Stimulated activated CD4-positive, alpha-beta T cell treated with anti-CD3 and anti-CD28 coated beads, Interleukin-15, amount 100 ng/mL, for 48 hours (primary cell): ENCODE data around the gene HNRNPF.
"Not testable (repeated sequence)": the region's sequence is repeated elsewhere in the genome, so short reads cannot be mapped to it uniquely, and the experiment has no call there.

Experiments used
- DNase-seq, 2 donors: peaks; one replicate each; pipeline ENCODE4 v3.0.0-alpha.2; 2020; ENCODE audit warnings: low read depth in 2 of 2

The HNRNPF gene

DNA sequence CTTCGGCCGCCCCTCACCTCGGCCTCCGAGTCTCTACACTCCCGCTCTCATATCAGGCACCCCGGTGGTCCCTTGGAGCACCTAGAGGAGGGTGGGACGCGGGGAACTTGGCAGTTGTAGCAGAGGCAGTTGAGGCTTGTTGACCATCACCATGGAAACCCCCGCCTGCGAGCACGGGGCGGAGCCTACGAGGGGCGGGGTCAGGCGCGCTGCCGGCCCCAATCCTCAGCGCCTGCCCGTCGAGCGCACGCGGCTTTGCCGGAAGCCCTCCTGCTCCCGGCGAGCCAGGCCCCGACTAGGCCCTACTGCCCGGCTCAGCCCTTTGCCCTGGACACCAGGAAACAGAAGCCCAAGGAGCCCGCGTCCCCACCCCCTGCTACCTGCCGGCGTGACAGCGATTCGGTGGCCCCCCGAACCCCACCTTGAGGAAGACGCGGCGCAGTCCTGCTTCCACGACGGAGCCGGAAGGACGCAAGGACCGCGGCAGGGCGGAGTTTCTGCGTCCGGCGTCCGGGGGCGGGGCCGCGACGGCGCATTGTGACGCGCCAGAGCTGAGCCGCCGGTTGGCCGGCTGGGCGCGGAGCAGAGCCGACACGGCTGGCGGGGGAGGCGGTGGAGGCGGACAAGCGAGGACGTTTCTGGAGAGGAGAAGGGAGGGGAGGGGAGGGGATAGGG lies at the start of gene HNRNPF:
Gene HNRNPF, minus strand, starts transcription at position 477 of the 675 bp plus-strand sequence. CDS start 21,302 bp downstream, outside the sequence.
- peak; percentile 89 to 93 for DNase-seq

GRCh38 chr10:43458227-43458626 lies 49.2 kb upstream of the HNRNPF start:
- DNase-seq, result no peak

DNA sequence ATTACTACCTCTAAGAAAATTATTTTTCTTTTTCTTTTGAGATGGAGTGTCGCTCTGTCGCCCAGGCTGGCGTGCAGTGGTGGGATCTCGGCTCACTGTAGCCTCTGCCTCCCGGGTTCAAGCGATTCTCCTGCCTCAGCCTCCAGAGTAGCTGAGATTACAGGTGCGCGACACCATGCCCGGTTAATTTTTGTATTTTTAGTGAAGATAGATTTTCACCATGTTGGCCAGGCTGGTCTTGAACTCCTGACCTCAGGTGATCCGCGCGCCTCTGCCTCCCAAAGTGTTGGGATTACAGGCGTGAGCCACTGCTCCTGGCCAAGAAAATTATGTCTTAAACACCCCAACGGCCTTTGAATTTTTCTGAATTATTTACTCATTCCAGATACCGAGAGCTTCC lies 47.6 kb upstream of the HNRNPF start:
- DNase-seq, result not testable (repeated sequence)

DNA sequence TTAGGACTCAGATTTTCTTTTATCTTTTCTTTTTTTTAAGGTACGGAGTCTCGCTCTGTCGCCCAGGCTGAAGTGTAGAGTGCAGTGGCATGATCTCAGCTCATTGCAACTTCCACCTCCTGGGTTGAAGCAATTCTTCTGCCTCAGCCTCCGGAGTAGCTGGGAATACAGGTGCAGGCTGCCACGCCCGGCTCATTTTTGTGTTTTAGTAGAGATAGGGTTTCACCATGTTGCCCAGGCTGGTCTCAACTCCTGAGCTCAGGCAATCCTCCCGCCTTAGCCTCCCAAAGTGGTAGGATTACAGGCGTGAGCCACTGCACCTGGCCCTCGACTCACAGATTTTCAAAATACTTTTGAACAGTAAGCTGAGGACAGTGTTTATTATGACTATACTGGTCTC lies 45.0 kb upstream of the HNRNPF start:
- not testable (repeated sequence) for DNase-seq

DNA sequence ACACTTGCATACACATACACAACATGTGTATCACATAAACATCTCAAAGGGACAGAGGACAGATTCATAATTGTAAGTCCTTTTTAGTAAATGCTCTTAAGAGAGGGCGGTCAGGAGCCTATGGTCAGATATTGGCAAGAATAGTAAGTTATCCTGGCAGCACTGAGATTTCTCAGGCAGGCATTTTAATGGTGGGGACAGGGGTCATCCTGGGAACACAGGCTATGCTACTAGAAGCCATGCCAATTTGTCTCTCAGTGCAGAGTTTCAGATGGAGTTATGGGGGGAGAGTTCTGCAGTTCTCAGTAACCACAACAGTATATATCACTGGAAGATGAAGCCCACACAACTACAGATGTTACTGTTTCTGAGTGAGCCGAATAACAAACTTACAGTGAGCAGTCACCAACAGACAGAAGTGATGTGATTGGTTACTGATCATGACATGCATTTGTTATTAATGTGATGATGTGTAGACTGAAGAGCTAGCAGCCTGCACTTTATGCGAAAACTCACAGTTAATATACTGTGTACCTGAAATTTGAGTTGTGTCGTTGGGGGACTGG lies 44.4 kb upstream of the HNRNPF start:
- DNase-seq, result no peak

GRCh38 chr10:43452356-43452914 lies 43.4 kb upstream of the HNRNPF start:
- DNase-seq, result no peak

- no peak for DNase-seq
Measured at GRCh38 chr10:43448742-43449141, 39.8 kb upstream of the HNRNPF start.

DNA sequence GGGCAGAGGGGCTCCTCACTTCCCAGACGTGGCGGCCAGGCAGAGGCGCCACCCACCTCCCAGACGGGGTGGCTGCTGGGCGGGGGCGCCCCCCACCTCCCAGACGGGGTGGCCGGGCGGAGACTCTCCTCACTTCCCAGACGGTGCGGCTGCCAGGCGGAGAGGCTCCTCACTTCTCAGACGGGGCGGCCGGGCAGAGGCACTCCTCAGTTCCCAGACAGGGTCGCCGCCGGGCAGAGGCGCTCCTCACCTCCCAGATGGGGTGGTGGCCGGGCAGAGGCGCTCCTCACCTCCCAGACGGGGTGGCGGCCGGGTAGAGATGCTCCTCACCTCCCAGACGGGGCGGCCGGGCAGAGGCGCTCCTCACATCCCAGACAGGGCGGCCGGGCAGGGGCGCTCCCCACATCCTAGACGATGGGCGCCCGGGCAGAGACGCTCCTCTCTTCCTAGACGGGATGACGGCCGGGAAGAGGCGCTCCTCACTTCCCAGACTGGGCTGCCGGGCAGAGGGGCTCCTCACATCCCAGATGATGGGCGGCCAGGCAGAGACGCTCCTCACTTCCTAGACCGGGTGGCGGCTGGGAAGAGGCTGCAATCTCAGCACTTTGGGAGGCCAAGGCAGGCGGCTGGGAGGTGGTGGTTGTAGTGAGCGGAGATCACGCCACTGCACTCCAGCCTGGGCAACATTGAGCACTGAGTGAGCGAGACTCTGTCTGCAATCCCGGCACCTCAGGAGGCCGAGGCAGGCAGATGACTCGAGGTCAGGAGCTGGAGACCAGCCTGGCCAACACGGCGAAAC lies 37.4 kb upstream of the HNRNPF start:
- DNase-seq, result not testable (repeated sequence)

DNA sequence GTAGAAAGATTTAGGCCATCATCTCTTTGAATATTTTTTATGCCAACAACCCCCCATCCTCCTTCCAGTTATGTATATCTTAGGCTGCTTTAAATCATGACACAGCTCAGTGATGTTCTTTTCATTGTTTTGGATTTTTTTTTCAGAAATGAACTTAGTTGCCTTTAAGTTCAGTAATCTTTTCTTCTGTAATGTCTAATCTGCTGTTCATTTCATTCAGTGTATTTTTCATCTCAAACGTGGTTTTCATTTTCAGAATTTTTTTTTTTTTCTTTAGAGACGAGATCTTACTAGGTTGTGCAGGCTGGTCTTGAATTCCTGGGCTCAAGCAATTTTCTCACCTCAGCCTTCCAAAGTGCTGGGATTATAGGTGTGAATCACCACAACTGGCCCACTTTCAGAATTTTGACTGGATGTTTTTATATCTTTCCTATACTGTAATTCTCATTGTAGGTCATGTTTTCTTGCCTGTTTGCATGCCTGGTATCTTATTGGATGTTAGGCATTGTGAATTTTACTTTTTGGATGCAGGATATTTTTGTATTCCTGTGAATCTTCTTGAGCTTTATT lies 36.0 kb upstream of the HNRNPF start:
- DNase-seq, result no peak

- DNase-seq, result no peak
Measured at GRCh38 chr10:43444323-43444722, 35.3 kb upstream of the HNRNPF start.

DNA sequence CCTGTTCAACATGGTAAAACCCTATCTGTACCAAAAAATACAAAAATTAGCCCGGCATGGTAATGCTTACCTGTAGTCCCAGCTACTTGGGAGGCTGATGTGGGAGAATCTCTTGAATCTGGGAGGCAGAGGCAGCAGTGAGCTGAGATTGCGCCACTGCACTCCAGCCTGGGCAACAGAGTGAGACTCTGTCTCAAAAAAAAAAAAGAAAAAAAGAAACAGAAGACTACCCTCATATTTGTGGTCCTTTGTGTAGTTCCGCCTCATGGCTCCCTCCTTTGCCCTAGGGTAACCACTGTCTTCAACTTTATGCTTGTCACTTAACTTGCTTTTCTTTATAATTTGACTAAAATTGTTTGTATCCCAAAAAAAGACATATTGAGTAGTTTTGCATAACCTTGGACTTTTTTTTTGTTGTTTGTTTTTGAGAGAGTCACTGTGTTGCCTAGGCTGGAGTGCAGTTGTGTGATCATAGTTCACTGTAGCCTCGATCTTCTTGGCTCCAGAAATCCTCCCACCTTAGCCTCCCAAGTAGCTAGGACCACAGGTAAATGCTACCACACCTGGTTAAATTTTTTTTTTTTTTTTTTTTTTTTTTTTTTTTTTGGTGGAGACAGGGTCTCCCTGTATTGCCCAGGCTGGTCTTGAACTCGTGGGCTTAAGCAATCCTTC lies 31.6 kb upstream of the HNRNPF start:
- no peak for DNase-seq

DNA sequence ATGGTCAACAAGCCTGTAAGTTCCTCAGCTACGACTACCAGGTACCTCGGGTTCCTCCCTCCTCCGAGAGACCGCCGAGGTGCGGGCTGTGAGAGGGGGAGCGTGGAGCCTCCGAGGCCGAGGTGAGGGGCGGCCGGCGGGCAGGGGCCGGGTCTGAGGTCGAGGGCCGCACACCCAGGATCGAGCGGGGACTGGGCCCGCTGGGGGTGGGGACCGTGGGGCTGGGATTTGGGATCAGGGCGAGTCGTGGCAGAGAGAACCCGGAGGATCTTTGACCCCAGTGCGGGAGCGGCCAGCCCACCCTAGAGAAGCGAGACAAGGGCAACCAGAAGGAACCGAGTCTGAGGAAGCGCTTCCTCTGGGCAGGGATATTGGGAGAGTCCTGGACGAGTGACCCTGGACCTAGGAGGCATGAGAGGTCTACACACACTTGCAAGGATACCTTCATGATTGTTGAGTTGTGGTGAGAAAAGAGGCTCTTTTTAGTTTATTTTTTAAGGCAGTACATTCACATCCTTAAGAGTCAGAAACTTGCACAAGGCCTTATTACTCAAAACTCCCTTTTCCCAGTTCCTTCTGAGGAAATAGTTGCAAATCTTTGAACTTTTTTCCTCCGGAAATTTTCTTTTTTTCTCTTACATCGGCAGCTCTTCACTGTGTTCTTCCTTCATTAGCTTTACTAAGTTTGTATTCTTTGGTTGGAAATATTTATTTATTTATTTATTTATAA lies 28.3 kb upstream of the HNRNPF start:
- DNase-seq, result no peak

GRCh38 chr10:43436291-43437140 lies 27.5 kb upstream of the HNRNPF start, which contains the start of gene ZNF487:
Gene ZNF487 (plus strand): TSS chr10:43437111. CDS start chr10:43475814, 38,703 bp downstream.
- DNase-seq, result peak; percentile 72 to 82

GRCh38 chr10:43430926-43431663 lies 22.1 kb upstream of the HNRNPF start:
- DNase-seq, result no peak

GRCh38 chr10:43427166-43427825 lies 18.3 kb upstream of the HNRNPF start:
- peak; percentile 30 to 48 for DNase-seq

DNA sequence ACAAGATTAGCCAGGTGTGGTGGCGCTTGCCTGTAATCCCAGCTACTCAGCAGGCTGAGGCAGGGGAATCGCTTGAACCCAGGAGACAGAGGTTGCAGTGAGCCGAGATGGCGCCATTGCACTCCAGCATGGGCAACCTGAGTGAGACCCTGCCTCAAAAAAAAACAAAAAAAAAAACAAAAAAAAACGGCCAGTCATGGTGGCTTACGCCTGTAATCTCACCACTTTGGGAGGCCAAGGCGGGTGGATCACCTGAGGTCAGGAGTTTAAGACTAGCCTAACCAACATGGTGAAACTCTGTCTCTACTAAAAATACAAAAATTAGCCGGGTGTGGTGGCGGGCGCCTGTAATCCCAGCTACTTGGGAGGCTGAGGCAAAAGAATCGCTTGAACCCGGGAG lies 17.5 kb upstream of the HNRNPF start:
- DNase-seq, result not testable (repeated sequence)

- DNase-seq, result no peak
Measured at GRCh38 chr10:43424416-43424815, 15.4 kb upstream of the HNRNPF start.

DNA sequence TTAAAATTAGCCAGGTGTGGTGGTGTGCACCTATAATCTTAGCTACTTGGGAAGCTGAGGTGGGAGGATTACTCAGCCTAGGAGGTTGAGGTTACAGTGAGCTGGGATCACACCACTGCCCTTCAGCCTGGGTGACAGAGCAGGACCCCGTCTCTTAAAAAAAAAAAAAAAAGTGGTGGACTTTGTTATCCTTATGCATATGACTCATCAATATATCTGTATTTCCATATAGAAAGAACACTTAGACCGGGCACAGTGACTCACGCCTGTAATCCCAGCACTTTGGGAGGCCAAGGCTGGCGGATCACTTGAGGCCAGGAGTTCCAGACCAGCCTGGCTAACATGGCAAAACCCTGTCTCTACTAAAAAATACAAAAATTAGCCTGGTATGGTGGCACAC lies 13.0 kb upstream of the HNRNPF start:
- DNase-seq, result not testable (repeated sequence)

DNA sequence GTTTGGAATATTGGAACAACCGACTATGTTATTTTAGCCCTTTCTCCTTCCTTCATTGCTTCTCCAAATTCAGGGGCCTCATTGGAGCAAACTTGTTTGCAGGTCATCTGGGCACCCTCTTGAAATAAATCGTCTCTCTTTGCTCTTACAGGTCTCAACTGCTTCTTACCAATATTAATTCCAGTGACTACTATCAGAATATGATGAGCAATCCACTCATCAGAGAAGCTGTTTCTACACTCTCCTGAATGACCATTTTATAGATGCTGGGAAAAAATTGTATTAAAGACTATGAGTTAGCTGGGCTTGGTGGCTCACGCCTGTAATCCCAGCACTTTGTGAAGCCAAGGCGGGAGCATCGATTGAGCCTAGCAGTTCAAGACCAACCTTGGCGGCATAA lies 12.5 kb upstream of the HNRNPF start:
- DNase-seq, result no peak
